NCI-H748 (cell line): ENCODE measurements around the gene SFXN5.

ENCODE experiments used
- DNase-seq: peaks from one replicate; lab custom pipeline; 2025; ENCODE audit not compliant: unreplicated experiment; lab: John Stamatoyannopoulos, UW

The SFXN5 gene

GRCh38 chr2:72943540-72944395 is 127.7 kb downstream of the SFXN5 start:
- DNase-seq = no peak

GRCh38 chr2:72942881-72943418 is 128.6 kb downstream of the SFXN5 start:
- no peak for DNase-seq

GRCh38 chr2:72942293-72942692 is 129.2 kb downstream of the SFXN5 start:
- no peak for DNase-seq

- no peak for DNase-seq
These were observed 130.7 kb downstream of the SFXN5 start for GRCh38 chr2:72940786-72941185.

GRCh38 chr2:72940361-72940760 is 131.2 kb downstream of the SFXN5 start:
- DNase-seq = no peak

- no peak for DNase-seq
These were observed 133.1 kb downstream of the SFXN5 start for GRCh38 chr2:72938455-72938854.

- DNase-seq = no peak
These were observed 134.2 kb downstream of the SFXN5 start for GRCh38 chr2:72937356-72937669.

GRCh38 chr2:72936660-72937355 is 134.7 kb downstream of the SFXN5 start:
- no peak for DNase-seq

GRCh38 chr2:72935611-72935957 is 135.9 kb downstream of the SFXN5 start:
- no peak for DNase-seq

- peak; percentile 23 for DNase-seq
These were observed 136.6 kb downstream of the SFXN5 start for GRCh38 chr2:72934683-72935610.

- no peak for DNase-seq
These were observed 137.8 kb downstream of the SFXN5 start for GRCh38 chr2:72933646-72934151.

- DNase-seq = no peak
These were observed 138.3 kb downstream of the SFXN5 start for GRCh38 chr2:72933207-72933606.

- no peak for DNase-seq
These were observed 138.7 kb downstream of the SFXN5 start for GRCh38 chr2:72932805-72933204.

GRCh38 chr2:72932045-72932740 is 139.3 kb downstream of the SFXN5 start:
- no peak for DNase-seq

GRCh38 chr2:72931280-72931910 is 140.1 kb downstream of the SFXN5 start:
- DNase-seq = no peak

GRCh38 chr2:72929010-72929409 is 142.5 kb downstream of the SFXN5 start:
- no peak for DNase-seq

GRCh38 chr2:72927619-72928550 is 143.6 kb downstream of the SFXN5 start:
- DNase-seq = no peak

- DNase-seq = no peak
These were observed 144.6 kb downstream of the SFXN5 start for GRCh38 chr2:72926811-72927465.
